GM19438 (cell line): ENCODE results near the gene CCDC81.
"Not testable (repeated sequence)": the region's sequence is repeated elsewhere in the genome, so short reads cannot be mapped to it uniquely, and the experiment has no call there.

Experiments
- ATAC-seq: cut with Tn5 transposase; IDR thresholded peaks from one replicate; pipeline ENCODE4 v1.9.1; 2021; ENCODE audit warnings: low read depth; ENCODE audit not compliant: unreplicated experiment

CCDC81 gene

DNA sequence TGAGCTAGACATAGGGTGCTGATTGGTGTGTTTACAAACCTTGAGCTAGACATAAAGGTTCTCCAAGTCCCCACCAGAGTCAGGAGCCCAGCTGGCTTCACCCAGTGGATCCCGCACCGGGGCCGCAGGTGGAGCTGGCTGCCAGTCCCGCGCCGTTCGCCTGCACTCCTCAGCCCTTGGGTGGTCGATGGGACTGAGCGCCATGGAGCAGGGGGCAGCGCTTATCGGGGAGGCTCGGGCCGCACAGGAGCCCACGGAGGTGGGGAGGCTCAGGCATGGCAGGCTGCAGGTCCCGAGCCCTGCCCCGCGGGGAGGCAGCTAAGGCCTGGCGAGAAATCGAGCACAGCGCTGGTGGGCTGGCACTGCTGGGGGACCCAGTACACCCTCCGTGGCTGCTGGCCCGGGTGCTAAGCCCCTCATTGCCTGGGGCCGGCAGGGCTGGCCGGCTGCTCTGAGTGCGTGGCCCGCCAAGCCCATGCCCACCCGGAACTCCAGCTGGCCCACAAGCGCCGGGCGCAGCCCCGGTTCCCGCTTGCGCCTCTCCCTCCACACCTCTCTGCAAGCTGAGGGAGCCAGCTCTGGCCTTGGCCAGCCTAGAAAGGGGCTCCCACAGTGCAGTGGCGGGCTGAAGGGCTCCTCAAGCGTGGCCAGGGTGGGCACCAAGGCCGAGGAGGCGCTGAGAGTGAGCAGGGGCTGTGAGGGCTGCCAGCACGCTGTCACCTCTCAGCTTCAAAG, 58.8 kb downstream of the CCDC81 start:
- not testable (repeated sequence) for ATAC-seq

DNA sequence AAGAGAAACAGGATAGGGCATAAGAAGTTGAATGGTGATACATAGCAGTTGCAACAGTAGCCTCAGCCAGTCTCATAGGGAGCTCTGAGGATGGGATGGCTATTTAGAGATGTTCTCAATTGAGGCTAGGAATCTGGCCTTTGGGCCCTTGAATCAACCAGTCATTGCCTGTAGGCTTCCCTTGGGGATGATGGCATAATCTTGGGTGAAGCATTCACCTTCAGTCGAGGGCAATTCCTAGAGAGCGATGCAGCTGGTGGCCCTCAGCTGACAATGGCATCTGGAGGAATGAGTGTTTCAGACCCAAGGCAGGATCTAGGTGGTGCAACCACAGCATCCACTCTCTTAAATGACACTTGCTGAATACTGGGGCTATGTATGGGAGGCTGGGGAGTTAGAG, 61.0 kb downstream of the CCDC81 start:
- no peak for ATAC-seq

DNA sequence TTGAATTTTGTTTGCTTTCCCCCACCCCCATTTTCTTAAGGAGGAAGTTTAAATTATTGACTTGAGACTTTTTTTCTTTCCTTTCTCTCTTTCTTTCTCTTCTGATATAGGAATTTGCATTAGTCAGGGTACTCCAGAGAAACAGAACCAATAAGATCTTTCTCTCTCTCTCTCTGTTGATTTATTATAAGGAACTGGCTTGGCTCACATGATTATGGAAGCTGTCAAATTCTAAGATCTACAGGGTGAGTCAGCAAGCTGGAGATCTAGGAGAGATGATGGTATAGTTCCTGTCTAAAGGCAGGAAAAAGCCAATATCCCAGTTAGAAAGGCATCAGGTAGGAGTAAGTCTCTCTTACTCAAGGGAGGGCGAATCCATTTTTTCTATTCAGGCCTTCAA, 64.0 kb downstream of the CCDC81 start:
- no peak for ATAC-seq

GRCh38 chr11:86440305-86440716, 65.6 kb downstream of the CCDC81 start:
- no peak for ATAC-seq

DNA sequence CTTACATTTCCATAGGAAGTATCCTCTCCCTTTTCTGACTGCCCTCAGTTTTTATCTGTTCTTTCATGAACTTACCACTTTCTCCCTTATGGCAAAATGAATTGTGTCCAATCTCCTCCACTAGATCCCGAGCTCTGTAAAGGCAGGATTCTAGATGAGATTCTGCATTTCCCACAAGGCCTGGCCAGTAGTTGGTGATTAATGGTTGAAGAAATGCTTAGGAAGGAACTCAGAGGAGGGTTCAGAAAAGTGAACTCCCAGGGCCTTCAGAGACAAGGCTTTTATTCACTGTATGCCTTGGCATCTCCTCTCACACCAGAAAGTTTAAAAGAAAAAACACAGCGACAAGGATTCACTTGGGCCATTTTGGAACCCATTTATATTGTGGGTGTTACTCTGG, 66.2 kb downstream of the CCDC81 start:
- no peak for ATAC-seq

- ATAC-seq, result no peak
Measured at GRCh38 chr11:86442420-86442819, 67.7 kb downstream of the CCDC81 start.

GRCh38 chr11:86442827-86443226, 68.1 kb downstream of the CCDC81 start:
- ATAC-seq, result no peak

GRCh38 chr11:86443415-86443814, 68.7 kb downstream of the CCDC81 start:
- ATAC-seq, result no peak

DNA sequence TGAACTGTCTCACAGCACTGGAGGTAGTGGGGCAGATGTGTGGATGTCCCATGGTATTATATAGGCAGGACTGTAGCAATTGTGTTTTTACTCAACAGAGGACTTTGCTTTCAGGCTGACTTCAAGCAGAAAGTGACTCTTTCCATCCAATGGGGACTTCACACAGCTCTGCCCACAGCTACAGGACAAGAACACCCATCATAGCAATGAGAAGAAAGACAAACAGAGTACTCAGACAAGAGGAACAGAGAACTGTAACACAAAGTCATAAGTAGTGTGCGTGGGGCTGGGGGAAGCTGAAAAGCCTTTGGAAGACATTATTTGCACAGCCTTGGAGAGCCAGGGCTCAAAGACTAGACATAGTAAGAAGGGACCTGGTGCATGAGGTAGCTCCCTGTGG, 70.3 kb downstream of the CCDC81 start:
- ATAC-seq, result no peak

- no peak for ATAC-seq
Measured at GRCh38 chr11:86446163-86446923, 71.7 kb downstream of the CCDC81 start.

- no peak for ATAC-seq
Measured at GRCh38 chr11:86446924-86447285, 72.2 kb downstream of the CCDC81 start.

GRCh38 chr11:86447763-86448480, 73.2 kb downstream of the CCDC81 start:
- no peak for ATAC-seq

GRCh38 chr11:86449993-86450629, 75.4 kb downstream of the CCDC81 start:
- ATAC-seq, result no peak

DNA sequence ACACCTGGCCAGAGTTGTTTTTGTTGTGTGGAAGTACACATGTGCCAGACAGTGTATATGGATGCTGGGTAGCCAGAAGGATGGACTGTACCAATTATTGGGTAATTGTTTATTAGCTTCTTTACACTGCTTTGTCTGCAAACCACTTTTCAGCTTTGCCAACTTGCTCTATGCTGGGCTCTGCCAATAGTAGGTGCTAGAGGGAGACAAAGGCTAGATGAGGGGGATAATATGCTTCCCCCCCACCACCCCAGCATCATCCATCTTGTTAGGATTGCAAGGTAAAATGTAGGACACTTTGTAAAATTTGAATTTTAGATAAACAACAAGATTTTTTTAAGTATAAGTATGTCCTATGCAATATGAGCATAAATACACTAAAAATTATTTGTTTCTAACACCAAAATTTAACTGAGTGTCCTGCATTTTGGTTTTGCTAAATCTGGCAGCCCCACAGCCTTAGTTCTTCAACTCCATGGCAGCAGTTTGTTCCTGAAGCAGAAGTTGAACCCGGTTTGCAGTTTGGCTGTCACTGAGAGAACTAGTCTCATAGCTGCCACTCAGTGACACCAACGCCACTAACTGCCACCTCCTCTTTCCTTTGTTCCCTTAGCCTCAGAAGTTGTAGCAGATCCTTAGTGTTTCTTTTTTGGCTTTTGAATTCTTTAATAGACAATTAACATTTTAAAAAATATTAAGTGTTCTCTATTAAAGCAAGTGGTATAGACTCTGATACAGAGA, 78.8 kb downstream of the CCDC81 start:
- ATAC-seq, result no peak

- ATAC-seq, result peak; percentile 71
Measured at GRCh38 chr11:86456075-86456939, 81.6 kb downstream of the CCDC81 start.

DNA sequence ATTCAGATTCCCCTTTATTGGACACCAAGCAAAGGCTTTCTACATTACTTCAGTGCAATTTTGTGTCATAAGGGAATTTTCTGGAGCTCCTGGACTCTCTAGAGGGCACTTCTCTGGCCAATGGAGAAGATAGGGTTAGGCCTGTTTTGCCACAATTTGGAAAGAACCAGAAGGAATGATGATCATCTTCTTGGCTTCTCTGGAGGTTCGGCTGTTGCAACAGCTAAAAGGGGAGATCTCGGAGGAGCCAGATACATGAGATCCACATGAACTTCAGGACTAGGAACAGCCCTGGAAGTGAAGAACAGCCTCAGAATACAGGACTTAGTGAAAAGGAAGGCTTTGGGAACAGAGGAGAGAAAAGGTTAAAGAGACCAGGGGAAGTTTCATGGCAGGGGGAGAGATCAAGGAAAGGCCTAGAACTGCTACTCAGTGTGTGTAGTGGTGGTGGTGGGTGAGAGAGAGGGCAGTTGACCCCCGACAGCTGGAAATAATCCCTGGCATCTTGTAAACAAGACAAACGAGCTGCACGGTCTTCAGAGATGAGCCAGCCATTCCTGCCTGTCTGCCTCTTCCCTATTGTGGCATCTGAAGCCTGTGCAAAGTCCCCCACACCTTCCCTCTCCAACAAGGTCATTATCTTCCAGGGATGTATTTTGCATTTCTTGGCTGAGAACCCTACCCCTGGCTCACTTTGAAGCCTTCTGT, 83.8 kb downstream of the CCDC81 start:
- no peak for ATAC-seq

DNA sequence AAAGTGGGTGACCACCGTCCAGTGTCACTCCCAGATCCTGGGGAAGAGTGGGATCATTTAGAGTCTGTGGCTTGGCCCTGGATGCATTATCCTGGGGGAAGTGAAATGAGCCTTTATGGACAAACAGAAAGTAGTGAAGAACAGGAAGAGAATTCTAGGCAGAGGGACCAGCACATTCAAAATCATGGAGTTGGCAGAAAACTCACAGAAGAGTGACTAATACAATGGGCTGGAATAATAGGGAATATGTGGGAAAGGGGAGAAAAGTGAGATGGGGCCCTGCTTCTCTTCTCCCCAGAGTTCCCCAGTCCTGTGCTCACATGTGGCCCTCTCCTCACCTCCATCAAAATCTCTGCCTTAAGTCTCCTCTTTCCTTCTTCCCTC, 84.3 kb downstream of the CCDC81 start:
- no peak for ATAC-seq

GRCh38 chr11:86459682-86460460, 85.2 kb downstream of the CCDC81 start:
- ATAC-seq, result no peak
